Gastroesophageal sphincter (tissue), 3 donors: ENCODE results near the gene DNAJB6.

ENCODE experiments used
- CTCF ChIP-seq, 4 experiments: fragments of 200-600 bp in 2 of 4; fragments of 450-650 bp in 2 of 4; sonication (generic) in 1 of 4; IDR thresholded peaks; one replicate each; pipeline ENCODE4 v1.5.1; 2017 to 2019; ENCODE audit warnings: antibody characterized with exemption in 4 of 4, mild to moderate bottlenecking in 2 of 4, moderate library complexity in 2 of 4
- EP300 ChIP-seq: sonication (generic); formaldehyde crosslinking; IDR thresholded peaks from one replicate; pipeline ENCODE4 v1.6.1; 2017; ENCODE audit warnings: antibody characterized with exemption, mild to moderate bottlenecking
- POLR2A ChIP-seq, 2 donors: fragments of 450-650 bp; IDR thresholded peaks; one replicate each; pipeline ENCODE4 v1.6.1; 2017; ENCODE audit warnings: antibody characterized with exemption in 2 of 2, mild to moderate bottlenecking in 2 of 2, moderate library complexity in 1 of 2

- TF ChIP-seq EP300 (no peak), CTCF (IDR thresholded peaks at IDR 0.05) (no peak), POLR2A (IDR thresholded peaks at IDR 0.05) (no peak)
Measured at GRCh38 chr7:157294773-157295172, 42.0 kb upstream of the DNAJB6 start.
